OCI-LY7 (cell line): ENCODE data around the gene RAB40C. TPM values are rescaled to one million over a fixed set of nuclear protein-coding genes. Genes with fewer than 3 reads are reported as not detected.

Source experiments
- BruUV-seq: library from RNA; stranded (reverse); fragments of 400-500 nt; replicated peaks from 2 replicates; lab custom pipeline; 2021; lab: Mats Ljungman, UMichigan
- CTCF ChIA-PET: fragments of 300-600 bp; sonication (Branson Sonifier 250); formaldehyde crosslinking; loops from one replicate; lab custom pipeline; 2022; ENCODE audit warnings: antibody characterized with exemption; ENCODE audit not compliant: unreplicated experiment; lab: Charles Lee
- POLR2A ChIA-PET: fragments of 300-600 bp; sonication (Branson Sonifier 250); formaldehyde crosslinking; loops from one replicate; lab custom pipeline; 2022; ENCODE audit warnings: antibody characterized with exemption; lab: Charles Lee
- DNase-seq: peaks from one replicate; pipeline ENCODE4 v3.0.0-alpha.2; 2015; ENCODE audit warnings: low spot score
- H2AFZ ChIP-seq: fragments of 200-600 bp; sonication (generic), shearing (Covaris generic); 2 replicates; pipeline ENCODE4 v1.6.1; 2014; ENCODE audit warnings: mild to moderate bottlenecking, antibody characterized with exemption, low read length, moderate library complexity
- H3K27ac ChIP-seq: fragments of 200-600 bp; sonication (generic); 2 replicates; pipeline ENCODE4 v1.5.1; 2014; ENCODE audit warnings: mixed run types, low read depth, mild to moderate bottlenecking, moderate library complexity, low read length, inconsistent platforms; ENCODE audit not compliant: poor library complexity, severe bottlenecking
- H3K36me3 ChIP-seq: fragments of 200-600 bp; sonication (generic); 2 replicates; pipeline ENCODE4 v1.6.1; 2014; ENCODE audit warnings: mild to moderate bottlenecking, antibody characterized with exemption, low read length, moderate library complexity, mixed read lengths; ENCODE audit not compliant: insufficient read depth
- H3K4me1 ChIP-seq: fragments of 200-600 bp; sonication (generic); 2 replicates; pipeline ENCODE4 v1.5.1; 2014; ENCODE audit warnings: mild to moderate bottlenecking, low read length; ENCODE audit not compliant: insufficient read depth, poor library complexity, severe bottlenecking
- H3K4me2 ChIP-seq: fragments of 200-600 bp; sonication (generic); 2 replicates; pipeline ENCODE4 v1.6.1; 2014; ENCODE audit warnings: mild to moderate bottlenecking, low read length
- H3K4me3 ChIP-seq: fragments of 200-600 bp; sonication (generic); 2 replicates; pipeline ENCODE4 v1.5.1; 2014; ENCODE audit warnings: mild to moderate bottlenecking, low read depth, low read length; ENCODE audit not compliant: poor library complexity, severe bottlenecking
- H3K79me2 ChIP-seq: fragments of 200-600 bp; sonication (generic); 2 replicates; pipeline ENCODE4 v1.6.1; 2016; ENCODE audit warnings: low read depth, mild to moderate bottlenecking, low read length, moderate library complexity, mixed read lengths; ENCODE audit not compliant: insufficient read depth
- H3K9me2 ChIP-seq: fragments of 200-600 bp; sonication (generic); 2 replicates; pipeline ENCODE4 v1.6.1; 2016; ENCODE audit warnings: mild to moderate bottlenecking, low read length, mixed read lengths; ENCODE audit not compliant: insufficient read depth
- H3K9me3 ChIP-seq: fragments of 200-600 bp; sonication (generic); 2 replicates; pipeline ENCODE4 v1.6.1; 2014; ENCODE audit warnings: mild to moderate bottlenecking, mixed run types, low read length, mixed read lengths
- H4K20me1 ChIP-seq: fragments of 200-600 bp; sonication (generic); 2 replicates; pipeline ENCODE4 v1.6.1; 2014; ENCODE audit warnings: mild to moderate bottlenecking, antibody characterized with exemption, low read length, moderate library complexity, mixed read lengths; ENCODE audit not compliant: insufficient read depth
- EZH2phosphoT487 ChIP-seq: fragments of 200-600 bp; sonication (generic); IDR thresholded peaks from 2 replicates; pipeline ENCODE4 v1.6.1; 2018; ENCODE audit warnings: low read depth, borderline replicate concordance, mild to moderate bottlenecking, mixed run types, antibody characterized with exemption, low read length, moderate library complexity, mixed read lengths
- intact Hi-C: fragments of 100-400 bp; cut with micrococcal nuclease; formaldehyde crosslinking; loops from one replicate; pipeline ENCODE4 v1.10.0; 2022; ENCODE audit not compliant: unreplicated experiment
- total RNA-seq, 2 experiments: library from RNA; depleted of rRNA in 1 of 2; stranded (reverse); fragments of >200 nt in 1 of 2; shearing (Covaris generic) in 1 of 2; gene quantifications; 2 replicates each; pipeline ENCODE4 v1.2.3, GENCODE V29; 2014 to 2022
- TF ChIP-seq, protein P1 (sequence below): fragments of 200-600 bp; sonication (generic); conservative IDR thresholded peaks from 2 replicates; pipeline ENCODE4 v1.5.1; 2014; ENCODE audit warnings: mild to moderate bottlenecking, antibody characterized with exemption, low read length, moderate library complexity, mixed read lengths

Gene RAB40C
- total RNA-seq, 2 experiments from 2014 or later: 19.3 to 20.9 TPM

DNA sequence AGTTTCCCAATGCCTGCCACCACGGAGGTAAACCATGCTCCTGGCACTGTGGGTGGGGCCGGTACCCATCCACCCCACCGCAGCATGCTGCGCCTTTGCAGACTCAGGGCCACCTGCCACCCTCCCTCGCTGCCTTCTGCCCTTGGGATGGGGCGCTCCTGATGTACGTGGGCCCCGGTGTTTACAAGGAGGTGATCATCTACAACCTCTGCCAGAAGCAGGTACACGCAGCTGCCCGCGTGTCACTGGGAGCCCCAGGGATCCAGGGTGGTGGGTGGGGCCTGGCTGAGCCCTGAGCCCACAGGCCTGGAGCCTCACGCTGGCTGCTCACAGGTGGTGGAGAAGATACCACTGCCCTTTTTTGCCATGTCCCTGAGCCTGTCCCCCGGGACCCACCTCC, 76.7 kb downstream of the RAB40C start:
- ChIA-PET POLR2A (no interaction called here), CTCF (no interaction called here)
- H4K20me1 ChIP-seq: no peaks in the 10 kb centered on the region
- H3K4me2 ChIP-seq: no peak overlapping the region
- H3K79me2 ChIP-seq: peaks cover 12% of the 10 kb centered on the region; the same call in 1 of the 2 replicates
- H2AFZ ChIP-seq: no peak overlapping the region
- DNase-seq: no peak
- H3K36me3 ChIP-seq: peaks cover 30% of the 10 kb centered on the region
- no peaks in the 10 kb centered on the region for H3K9me3 ChIP-seq
- H3K27ac ChIP-seq: no peak overlapping the region
- H3K4me1 ChIP-seq: peaks cover 14% of the 10 kb centered on the region
- intact Hi-C loops: no loop called here
- TF ChIP-seq, protein P1, sequence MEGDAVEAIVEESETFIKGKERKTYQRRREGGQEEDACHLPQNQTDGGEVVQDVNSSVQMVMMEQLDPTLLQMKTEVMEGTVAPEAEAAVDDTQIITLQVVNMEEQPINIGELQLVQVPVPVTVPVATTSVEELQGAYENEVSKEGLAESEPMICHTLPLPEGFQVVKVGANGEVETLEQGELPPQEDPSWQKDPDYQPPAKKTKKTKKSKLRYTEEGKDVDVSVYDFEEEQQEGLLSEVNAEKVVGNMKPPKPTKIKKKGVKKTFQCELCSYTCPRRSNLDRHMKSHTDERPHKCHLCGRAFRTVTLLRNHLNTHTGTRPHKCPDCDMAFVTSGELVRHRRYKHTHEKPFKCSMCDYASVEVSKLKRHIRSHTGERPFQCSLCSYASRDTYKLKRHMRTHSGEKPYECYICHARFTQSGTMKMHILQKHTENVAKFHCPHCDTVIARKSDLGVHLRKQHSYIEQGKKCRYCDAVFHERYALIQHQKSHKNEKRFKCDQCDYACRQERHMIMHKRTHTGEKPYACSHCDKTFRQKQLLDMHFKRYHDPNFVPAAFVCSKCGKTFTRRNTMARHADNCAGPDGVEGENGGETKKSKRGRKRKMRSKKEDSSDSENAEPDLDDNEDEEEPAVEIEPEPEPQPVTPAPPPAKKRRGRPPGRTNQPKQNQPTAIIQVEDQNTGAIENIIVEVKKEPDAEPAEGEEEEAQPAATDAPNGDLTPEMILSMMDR: no peak
- no peak for TF ChIP-seq EZH2phosphoT487
- no peak overlapping the region for H3K4me3 ChIP-seq
- BruUV-seq: no TSS peak
- H3K9me2 ChIP-seq: no peaks in the 10 kb centered on the region

DNA sequence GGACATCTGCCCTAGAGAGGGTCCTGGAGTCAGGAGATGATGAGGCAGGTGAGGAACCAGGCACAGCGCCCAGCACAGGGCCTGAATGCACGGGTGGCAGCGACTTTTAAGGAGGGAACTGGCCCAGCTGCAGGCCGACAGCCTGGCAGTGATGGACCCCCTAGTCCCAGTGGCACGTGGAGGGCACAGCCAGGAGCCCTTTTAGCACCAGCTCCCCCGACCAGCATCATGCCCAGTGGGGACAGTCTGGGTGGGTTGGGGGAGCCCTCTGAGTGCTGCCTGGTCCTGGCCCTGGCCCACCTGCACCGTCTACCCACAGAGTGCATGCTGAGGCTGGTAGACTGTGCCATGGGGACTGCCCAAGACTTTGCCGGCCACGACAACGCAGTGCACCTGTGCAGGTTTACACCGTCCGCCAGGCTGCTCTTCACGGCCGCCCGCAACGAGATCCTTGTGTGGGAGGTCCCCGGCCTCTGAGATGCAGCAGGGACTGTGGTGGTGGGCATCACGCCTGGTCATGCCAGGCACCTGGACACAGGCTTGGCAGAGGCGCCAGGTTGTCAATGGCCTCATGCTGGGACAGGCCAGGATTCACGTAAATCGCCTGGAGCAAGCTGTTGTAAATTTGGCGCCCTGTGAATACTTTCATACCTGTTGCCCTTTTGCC, 77.4 kb downstream of the RAB40C start:
- POLR2A ChIA-PET: no interaction called here
- H3K36me3 ChIP-seq: peaks cover 33% of the 10 kb centered on the region
- intact Hi-C loops: loop anchor here (1.0 kb wide), 1 partner anchor 31 kb away; the partner anchor contains the start of gene METTL26

More for the DNA sequence above, 77.4 kb downstream of the RAB40C start:
- BruUV-seq: no TSS peak
- no peaks in the 10 kb centered on the region for H3K9me3 ChIP-seq
- TF ChIP-seq EZH2phosphoT487: no peak
- TF ChIP-seq, protein P1: no peak
- peaks cover 12% of the 10 kb centered on the region; the same call in 1 of the 2 replicates for H3K79me2 ChIP-seq
- no peak for DNase-seq
- peak overlapping the region; percentile 66 for H3K4me2 ChIP-seq
- CTCF ChIA-PET: no interaction called here
- no peak overlapping the region for H3K27ac ChIP-seq
- H4K20me1 ChIP-seq: no peaks in the 10 kb centered on the region
- no peaks in the 10 kb centered on the region for H3K9me2 ChIP-seq
- H3K4me3 ChIP-seq: peak overlapping the region; percentile 99
- peaks cover 14% of the 10 kb centered on the region for H3K4me1 ChIP-seq
- peak overlapping the region; percentile 55; the same call in 1 of the 2 replicates for H2AFZ ChIP-seq
